ENCODE measurements around the gene IGFBP7.

DNA sequence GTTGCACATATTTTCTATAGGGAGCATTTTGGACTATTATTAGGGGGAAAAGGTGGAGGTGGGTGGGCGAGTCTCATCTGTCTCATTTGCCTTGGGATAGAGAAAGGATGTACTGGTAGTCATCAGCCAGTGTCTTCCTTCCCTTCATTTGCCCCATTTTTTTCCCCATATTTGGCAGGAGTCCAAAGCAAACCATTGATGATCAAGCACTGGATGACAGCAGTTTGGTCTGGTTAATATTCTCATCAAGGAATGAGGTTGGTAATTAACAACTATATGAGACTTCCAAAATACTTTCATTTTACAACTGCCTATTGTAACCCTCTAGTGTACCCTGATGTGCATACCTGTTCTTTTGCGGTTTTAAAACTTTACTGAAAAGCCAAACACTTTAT is 22.6 kb upstream of the IGFBP7 start:
- TF ChIP-seq, protein P1, sequence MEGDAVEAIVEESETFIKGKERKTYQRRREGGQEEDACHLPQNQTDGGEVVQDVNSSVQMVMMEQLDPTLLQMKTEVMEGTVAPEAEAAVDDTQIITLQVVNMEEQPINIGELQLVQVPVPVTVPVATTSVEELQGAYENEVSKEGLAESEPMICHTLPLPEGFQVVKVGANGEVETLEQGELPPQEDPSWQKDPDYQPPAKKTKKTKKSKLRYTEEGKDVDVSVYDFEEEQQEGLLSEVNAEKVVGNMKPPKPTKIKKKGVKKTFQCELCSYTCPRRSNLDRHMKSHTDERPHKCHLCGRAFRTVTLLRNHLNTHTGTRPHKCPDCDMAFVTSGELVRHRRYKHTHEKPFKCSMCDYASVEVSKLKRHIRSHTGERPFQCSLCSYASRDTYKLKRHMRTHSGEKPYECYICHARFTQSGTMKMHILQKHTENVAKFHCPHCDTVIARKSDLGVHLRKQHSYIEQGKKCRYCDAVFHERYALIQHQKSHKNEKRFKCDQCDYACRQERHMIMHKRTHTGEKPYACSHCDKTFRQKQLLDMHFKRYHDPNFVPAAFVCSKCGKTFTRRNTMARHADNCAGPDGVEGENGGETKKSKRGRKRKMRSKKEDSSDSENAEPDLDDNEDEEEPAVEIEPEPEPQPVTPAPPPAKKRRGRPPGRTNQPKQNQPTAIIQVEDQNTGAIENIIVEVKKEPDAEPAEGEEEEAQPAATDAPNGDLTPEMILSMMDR (IDR thresholded peaks at IDR 0.05; ENCODE audit: control extremely low read depth in 1 of 3, insufficient read depth in 1 of 3, low read depth in 1 of 3, low read length in 3 of 3), result no peak
- no peak for TF ChIP-seq EP300 (IDR thresholded peaks at IDR 0.05; ENCODE audit: borderline replicate concordance in 1 of 2, low read depth in 2 of 2, low read length in 2 of 2)
- no peak for TF ChIP-seq POLR2A (IDR thresholded peaks at IDR 0.05; ENCODE audit: control extremely low read depth in 1 of 2, low read depth in 2 of 2, low read length in 2 of 2)
- TF ChIP-seq POLR2AphosphoS5 (IDR thresholded peaks at IDR 0.05; ENCODE audit: low read depth, low read length), result no peak
- TF ChIP-seq TAF1 (IDR thresholded peaks at IDR 0.05; ENCODE audit: low read depth, low read length), result no peak
- TF ChIP-seq, protein P2, sequence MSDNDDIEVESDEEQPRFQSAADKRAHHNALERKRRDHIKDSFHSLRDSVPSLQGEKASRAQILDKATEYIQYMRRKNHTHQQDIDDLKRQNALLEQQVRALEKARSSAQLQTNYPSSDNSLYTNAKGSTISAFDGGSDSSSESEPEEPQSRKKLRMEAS (IDR thresholded peaks at IDR 0.05), result no peak
- TF ChIP-seq SRF (IDR thresholded peaks at IDR 0.05; ENCODE audit: low read depth, low read length), result no peak
